Measurements from ENCODE around the gene MET.
"Not testable (repeated sequence)": the region's sequence is repeated elsewhere in the genome, so short reads cannot be mapped to it uniquely, and the experiment has no call there.

Gene MET

GRCh38 chr7:116728413-116728812 is 56.4 kb downstream of the MET start:
- no peak for DNase-seq

- DNase-seq: no peak
Observed at GRCh38 chr7:116730097-116731022, 58.4 kb downstream of the MET start.

GRCh38 chr7:116731023-116731395 is 59.0 kb downstream of the MET start:
- DNase-seq: no peak

GRCh38 chr7:116731445-116732335 is 59.7 kb downstream of the MET start:
- DNase-seq: no peak

DNA sequence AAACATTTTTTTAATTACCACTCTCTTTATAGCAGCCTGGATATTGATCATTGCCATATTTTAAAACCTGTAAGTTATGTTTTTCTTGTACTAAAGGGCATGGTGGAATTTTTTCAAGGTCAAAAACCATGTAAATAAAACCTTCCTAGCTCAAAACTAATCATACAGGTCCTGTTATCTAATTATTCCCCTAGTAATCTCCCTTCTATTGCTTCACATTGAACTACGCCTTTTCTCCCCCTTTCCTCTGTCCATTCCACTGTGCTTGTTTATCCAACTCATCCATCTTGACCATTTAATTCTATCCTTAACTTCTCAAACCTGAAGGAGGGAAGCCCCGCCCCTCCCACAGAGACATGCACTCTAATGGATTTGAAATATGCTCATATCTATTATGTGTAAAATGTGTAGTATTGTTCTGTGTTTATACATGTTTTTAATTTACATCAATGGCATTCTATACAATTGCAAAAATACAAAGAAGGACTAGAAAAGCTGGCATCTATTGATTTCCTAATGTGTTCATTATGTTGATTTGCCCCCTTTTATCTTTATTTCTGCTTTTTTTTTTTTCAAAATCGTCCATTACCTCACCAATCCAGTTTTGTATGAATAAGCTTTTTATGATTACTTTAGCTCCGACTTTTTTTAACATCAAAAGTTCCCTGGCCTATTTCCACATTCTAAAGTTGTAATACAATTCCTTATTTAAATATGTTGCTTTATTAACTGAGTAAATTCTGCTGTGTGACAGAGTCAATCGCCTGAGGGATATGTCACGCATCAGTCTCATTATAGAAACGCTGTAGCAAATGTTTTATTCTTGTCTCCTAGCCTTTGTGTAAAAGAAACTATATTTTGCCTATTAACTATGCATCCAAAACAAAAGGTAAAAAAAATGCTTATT is 61.0 kb downstream of the MET start:
- DNase-seq: no peak

DNA sequence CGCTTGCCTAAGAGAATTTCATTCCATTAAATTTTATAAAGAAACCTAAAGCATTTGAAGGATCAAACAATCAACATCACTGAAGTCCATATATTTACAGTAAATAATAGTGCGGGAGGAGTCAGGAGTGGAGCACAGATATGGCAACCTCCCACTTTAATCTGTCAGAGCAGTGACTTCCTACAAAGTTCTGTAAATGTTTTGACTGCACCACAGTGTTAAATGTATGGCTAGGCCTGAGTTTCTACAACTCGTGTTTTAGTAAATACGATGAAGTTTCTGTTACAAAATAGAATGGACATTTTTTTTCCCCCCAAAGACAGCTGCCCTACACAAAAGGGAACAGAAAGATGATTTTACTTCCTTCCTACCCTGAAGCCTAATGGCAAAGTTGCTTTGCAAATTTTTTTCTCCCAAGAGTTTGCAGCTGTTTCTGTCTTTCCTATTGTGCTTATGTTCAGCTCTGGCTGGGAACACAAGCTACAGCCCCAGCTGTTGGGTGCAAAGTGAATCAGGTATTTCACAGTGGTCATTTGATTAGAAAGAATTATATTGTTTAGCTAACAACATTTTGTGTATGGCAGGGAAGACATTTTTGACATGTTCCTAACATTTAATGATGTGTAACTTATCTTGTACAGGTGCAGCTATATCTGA is 62.1 kb downstream of the MET start:
- DNase-seq: no peak

DNA sequence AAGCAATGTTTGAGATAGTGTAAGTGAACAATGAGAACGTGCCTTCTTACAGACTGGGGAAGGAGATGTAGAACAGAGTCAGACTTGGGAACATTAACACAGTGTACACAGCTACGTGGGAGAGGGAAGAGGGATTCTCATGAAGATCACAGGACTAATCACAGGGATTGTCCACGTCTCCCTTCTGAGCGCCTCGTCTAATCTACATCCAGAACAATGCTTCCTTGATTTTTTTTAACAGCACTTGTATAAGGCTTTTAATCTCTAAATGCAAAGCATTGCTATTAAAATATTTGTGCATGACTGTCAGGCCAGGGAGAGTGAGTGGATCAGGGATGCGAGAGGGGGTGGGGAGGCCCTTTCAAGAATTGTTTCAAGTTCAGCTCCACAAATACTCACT is 62.7 kb downstream of the MET start:
- DNase-seq: no peak

DNA sequence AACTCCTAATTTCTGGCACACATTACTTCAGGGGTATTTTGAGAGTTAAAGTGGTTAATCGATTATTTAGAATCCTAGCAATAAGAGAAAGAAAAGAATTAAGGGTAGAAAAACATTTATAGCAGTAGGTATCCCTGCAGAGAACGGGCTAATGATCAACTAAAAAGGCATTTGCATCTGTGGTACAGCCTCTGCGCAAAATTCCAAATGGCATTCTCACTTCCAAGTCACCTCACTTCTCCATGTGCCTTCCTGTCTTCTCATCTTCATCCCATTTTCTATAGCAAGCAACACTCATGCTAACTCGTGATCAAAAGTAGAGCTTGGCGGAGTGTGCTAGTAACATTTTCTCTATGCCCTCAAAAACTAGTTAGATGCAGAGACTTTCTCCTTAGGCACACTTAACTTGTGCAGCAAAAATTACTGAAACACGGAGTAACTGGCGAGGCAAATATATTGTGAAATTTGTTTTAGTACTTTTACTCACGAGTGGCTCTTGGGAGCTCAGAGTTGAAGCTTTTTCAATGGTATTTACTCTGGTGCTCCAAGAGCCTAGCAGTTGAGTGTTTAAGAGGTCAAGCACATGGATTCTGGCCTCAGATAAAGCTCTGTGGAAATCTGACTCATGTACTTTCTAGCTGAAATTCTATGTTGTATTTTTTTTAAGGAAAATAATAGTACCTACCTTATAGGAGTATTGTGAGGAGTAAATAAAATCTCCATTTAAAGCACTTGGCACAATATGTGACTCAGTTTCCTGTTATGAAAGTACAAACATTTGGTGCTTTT is 65.1 kb downstream of the MET start:
- DNase-seq: no peak

DNA sequence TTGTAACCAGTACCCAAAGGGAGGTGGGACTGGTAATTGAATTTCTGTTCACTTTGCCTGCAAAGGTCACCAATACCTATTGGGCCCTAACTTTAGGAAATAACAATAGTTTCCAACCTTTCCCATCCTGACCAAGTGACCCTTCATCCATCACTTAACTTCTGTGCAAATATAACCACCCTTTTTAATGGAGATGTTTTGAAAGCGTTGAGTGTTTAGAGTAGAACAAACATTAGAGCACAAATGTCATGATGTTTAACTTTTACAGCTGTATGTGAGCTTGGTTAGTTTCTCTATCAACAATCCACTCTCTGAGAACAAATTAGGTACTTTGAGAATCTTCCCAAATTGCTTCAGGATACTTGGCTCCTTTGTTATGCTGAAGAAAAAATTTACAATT is 66.4 kb downstream of the MET start:
- no peak for DNase-seq

DNA sequence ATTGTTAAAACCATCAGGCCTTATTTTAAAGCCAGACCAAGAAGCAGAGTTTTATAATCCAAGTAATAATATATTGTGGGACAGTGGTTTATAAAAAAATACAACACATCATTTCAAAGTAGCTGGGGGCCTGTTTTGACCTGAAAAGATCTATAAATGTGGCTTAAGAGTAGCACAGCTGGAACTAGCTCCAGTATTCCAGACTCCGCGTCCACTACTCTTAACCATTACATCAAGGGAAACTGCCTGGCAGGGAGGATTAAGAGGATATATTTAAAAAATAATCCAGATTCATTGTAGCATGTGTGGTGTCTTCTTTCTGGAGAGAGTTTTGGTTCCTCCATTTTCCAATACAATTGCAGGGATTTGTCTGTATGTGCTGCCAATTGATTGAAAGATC is 67.3 kb downstream of the MET start:
- no peak for DNase-seq

- DNase-seq: no peak
Observed at GRCh38 chr7:116740231-116740630, 68.2 kb downstream of the MET start.

DNA sequence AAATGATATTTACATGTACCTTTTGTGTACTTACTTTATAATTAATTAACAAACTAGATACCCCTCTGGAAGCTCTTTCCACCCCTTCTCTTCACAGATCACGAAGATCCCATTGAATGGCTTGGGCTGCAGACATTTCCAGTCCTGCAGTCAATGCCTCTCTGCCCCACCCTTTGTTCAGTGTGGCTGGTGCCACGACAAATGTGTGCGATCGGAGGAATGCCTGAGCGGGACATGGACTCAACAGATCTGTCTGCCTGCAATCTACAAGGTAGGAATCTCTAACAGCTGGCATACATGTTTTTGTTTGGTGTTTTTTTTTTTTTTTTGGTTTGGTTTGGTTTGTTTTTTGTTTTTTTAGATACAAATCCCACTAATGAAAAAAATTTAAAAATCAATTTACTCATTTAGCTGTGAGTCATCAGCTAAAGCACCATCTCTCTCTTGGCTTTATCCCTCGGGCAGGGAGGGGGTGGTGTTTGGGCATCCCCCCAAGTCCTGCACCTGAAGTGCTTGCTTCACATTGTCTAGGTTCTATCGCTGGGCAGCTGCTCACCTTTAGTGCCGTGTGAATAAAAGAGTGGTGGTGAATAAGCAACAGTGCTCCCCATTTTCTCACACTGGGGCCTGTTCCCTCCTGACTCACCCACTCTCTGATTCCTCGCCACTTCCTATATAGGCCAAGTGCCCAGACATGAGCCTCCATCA is 68.9 kb downstream of the MET start:
- no peak for DNase-seq

DNA sequence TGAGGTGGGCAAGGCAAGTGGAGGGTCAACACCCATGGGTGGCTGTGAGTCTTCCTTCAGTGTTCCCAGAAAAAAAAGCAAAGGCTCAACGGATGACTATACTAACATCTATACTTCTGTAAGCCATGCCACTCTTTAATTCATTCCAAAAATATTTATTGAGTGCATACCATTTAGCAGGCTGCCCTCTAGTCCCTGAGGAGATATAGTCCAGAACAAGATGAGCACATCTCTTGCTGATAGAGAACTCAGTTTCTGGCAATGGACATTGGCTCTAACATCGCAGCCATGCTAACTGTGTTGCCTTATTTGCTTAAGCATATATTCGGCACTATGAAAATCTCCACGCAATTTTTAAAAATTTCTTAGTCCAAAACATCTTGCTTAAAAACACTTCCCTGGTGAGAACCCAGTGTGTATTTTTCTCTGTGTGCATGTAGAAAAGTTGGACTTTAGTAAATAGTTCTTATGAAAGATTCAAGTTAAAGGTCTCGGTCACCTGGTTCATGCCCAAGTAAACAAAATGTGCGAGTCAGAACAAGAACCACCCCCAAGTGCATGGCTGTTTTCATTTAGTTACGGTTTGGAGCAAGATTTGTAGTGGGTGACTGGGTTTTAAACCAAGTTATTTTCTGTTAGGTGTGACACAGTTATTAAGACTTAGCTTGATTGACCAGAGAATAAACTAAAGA is 69.8 kb downstream of the MET start:
- DNase-seq: no peak

GRCh38 chr7:116742641-116743040 is 70.6 kb downstream of the MET start:
- DNase-seq: no peak

DNA sequence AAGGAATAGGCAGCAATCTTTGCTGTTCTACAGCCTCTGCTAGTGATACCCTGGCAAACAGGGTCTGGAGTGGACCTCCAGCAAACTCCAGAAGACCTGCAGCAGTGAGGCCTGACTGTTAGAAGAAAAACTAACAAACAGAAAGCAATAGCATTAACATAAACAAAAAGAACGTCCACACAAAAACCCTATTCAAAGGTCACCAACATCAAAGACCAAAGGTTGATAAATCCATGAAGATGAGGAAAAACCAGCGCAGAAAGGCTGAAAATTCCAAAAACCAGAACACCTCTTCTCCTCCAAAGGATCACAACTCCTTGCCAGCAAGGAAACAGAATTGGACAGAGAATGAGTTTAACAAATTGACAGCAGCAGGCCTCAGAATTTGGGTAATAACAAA is 71.8 kb downstream of the MET start:
- DNase-seq: not testable (repeated sequence)

DNA sequence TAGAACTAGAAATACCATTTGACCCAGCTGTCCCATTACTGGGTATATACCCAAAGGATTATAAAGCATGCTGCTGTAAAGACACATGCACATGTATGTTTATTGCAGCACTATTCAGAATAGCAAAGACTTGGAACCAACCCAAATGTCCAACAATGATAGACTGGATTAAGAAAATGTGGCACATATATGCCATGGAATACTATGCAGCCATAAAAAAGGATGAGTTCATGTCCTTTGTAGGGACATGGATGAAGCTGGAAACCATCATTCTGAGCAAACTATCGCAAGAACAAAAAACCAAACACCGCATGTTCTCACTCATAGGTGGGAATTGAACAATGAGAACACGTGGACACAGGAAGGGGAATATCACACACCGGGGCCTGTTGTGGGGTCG is 74.4 kb downstream of the MET start:
- DNase-seq: not testable (repeated sequence)

DNA sequence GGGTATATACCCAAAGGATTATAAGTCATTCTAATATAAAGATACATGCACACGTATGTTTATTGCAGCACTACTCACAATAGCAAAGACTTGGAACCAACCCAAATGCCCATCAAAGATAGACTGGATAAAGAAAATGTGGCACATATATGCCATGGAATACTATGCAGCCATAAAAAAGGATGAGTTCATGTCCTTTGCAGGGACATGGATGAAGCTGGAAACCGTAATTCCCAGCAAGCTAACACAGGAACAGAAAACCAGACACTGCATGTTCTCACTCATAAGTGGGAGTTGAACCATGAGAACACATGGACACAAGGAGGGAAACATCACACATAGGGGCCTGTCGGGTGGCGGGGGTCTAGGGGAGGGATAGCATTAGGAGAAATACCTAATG is 79.1 kb downstream of the MET start:
- not testable (repeated sequence) for DNase-seq

GRCh38 chr7:116752305-116753074 is 80.5 kb downstream of the MET start:
- no peak for DNase-seq

DNA sequence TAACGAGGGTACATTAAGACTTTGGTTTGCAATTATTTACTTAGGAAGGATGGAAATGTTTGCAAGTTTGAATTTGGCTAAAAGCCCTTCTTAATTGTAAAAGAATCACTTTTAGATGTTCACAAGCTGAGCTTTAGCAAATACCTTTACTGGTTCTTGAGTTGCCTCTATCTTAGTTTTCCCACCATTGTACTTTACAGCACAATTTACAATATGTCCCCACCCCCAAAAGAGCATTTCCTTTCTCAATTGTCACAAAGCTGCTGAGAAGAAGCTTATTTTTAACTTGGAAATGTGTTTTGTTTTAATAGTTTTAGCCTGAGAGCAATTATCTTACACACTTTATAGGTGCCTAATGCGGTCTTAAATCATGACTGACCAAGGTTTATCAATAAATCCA is 81.1 kb downstream of the MET start:
- DNase-seq: no peak
